Measurements from ENCODE around the gene HSPA1B.
A peak's percentile ranks its signal among the peaks of the same experiment; 100 is the strongest.
"Not testable (repeated sequence)": the region's sequence is repeated elsewhere in the genome, so short reads cannot be mapped to it uniquely, and the experiment has no call there.

Gene HSPA1B

GRCh38 chr6:31830886-31831335 lies 3.4 kb downstream of the HSPA1B start:
- no peaks in the 10 kb centered on the region for H3K9me3 Mint-ChIP-seq
- H3K4me3 Mint-ChIP-seq = peak overlapping the region; percentile 91
- H3K27me3 Mint-ChIP-seq = no peaks in the 10 kb centered on the region
- H3K27ac Mint-ChIP-seq = peak overlapping the region; percentile 80
- DNase-seq (ENCODE audit: low spot score in 2 of 2) = no peak
- H3K4me1 Mint-ChIP-seq = peaks cover 24% of the 10 kb centered on the region
- no peak for ATAC-seq (ENCODE audit: low read depth)
- no peaks in the 10 kb centered on the region for H3K36me3 Mint-ChIP-seq

- no peak for DNase-seq (ENCODE audit: low spot score in 2 of 2)
- no peaks in the 10 kb centered on the region for H3K9me3 Mint-ChIP-seq
- H3K4me3 Mint-ChIP-seq = peak overlapping the region; percentile 91
- peak overlapping the region; percentile 80 for H3K27ac Mint-ChIP-seq
- no peak for ATAC-seq (ENCODE audit: low read depth)
- no peaks in the 10 kb centered on the region for H3K36me3 Mint-ChIP-seq
- H3K27me3 Mint-ChIP-seq = no peaks in the 10 kb centered on the region
- H3K4me1 Mint-ChIP-seq = peaks cover 30% of the 10 kb centered on the region
These were observed 4.0 kb downstream of the HSPA1B start for GRCh38 chr6:31831350-31832215.

- Mint-ChIP-seq H3K27ac (peak overlapping the region; percentile 99), H3K9me3 (no peaks in the 10 kb centered on the region), H3K27me3 (no peaks in the 10 kb centered on the region), H3K36me3 (peaks cover 13% of the 10 kb centered on the region), H3K4me3 (peak overlapping the region; percentile 96), H3K4me1 (peaks cover 38% of the 10 kb centered on the region)
- ATAC-seq (ENCODE audit: low read depth) = peak; percentile 55
- DNase-seq (ENCODE audit: low spot score in 2 of 2) = peak; percentile 73 to 85
These were observed 7.1 kb downstream of the HSPA1B start for GRCh38 chr6:31834367-31835250.

GRCh38 chr6:31836047-31836473 lies 8.5 kb downstream of the HSPA1B start:
- Mint-ChIP-seq H3K27ac (peak overlapping the region; percentile 99), H3K4me1 (peaks cover 27% of the 10 kb centered on the region), H3K36me3 (peaks cover 13% of the 10 kb centered on the region), H3K9me3 (no peaks in the 10 kb centered on the region), H3K4me3 (peak overlapping the region; percentile 96), H3K27me3 (no peaks in the 10 kb centered on the region)
- no peak for ATAC-seq (ENCODE audit: low read depth)
- no peak for DNase-seq (ENCODE audit: low spot score in 2 of 2)

GRCh38 chr6:31836474-31837368 lies 9.2 kb downstream of the HSPA1B start:
- ATAC-seq (ENCODE audit: low read depth) (no peak), DNase-seq (ENCODE audit: low spot score in 2 of 2) (no peak)
- H3K27me3 Mint-ChIP-seq = no peaks in the 10 kb centered on the region

GRCh38 chr6:31837369-31838113 lies 10.0 kb downstream of the HSPA1B start:
- ATAC-seq (ENCODE audit: low read depth) = no peak
- Mint-ChIP-seq H3K9me3 (no peaks in the 10 kb centered on the region), H3K27ac (peak overlapping the region; percentile 99), H3K27me3 (no peaks in the 10 kb centered on the region), H3K36me3 (peaks cover 15% of the 10 kb centered on the region), H3K4me3 (peak overlapping the region; percentile 96), H3K4me1 (peaks cover 27% of the 10 kb centered on the region)
- no peak for DNase-seq (ENCODE audit: low spot score in 2 of 2)

More at GRCh38 chr6:31836474-31837368, 9.2 kb downstream of the HSPA1B start:
- no peaks in the 10 kb centered on the region for H3K9me3 Mint-ChIP-seq
- peak overlapping the region; percentile 99 for H3K27ac Mint-ChIP-seq
- H3K4me3 Mint-ChIP-seq = peak overlapping the region; percentile 96
- H3K4me1 Mint-ChIP-seq = peaks cover 27% of the 10 kb centered on the region
- H3K36me3 Mint-ChIP-seq = peaks cover 15% of the 10 kb centered on the region

- DNase-seq (ENCODE audit: low spot score in 2 of 2); H3K27me3 Mint-ChIP-seq; ATAC-seq (ENCODE audit: low read depth); H3K9me3 Mint-ChIP-seq: not testable (repeated sequence)
- Mint-ChIP-seq H3K4me1 (peaks cover 24% of the 10 kb centered on the region), H3K27ac (peak overlapping the region; percentile 99), H3K4me3 (peak overlapping the region; percentile 96), H3K36me3 (peaks cover 15% of the 10 kb centered on the region)
These were observed 10.6 kb downstream of the HSPA1B start for GRCh38 chr6:31838114-31838553.

GRCh38 chr6:31838968-31839367 lies 11.4 kb downstream of the HSPA1B start:
- no peak overlapping the region for H3K27ac Mint-ChIP-seq
- peaks cover 24% of the 10 kb centered on the region for H3K4me1 Mint-ChIP-seq
- no peak overlapping the region for H3K4me3 Mint-ChIP-seq
- H3K36me3 Mint-ChIP-seq = peaks cover 15% of the 10 kb centered on the region
- no peaks in the 10 kb centered on the region for H3K27me3 Mint-ChIP-seq
- no peaks in the 10 kb centered on the region for H3K9me3 Mint-ChIP-seq
- no peak for ATAC-seq (ENCODE audit: low read depth)
- DNase-seq (ENCODE audit: low spot score in 2 of 2) = no peak

- H3K27me3 Mint-ChIP-seq; ATAC-seq (ENCODE audit: low read depth); H3K9me3 Mint-ChIP-seq; H3K27ac Mint-ChIP-seq; H3K4me3 Mint-ChIP-seq; DNase-seq (ENCODE audit: low spot score in 2 of 2): not testable (repeated sequence)
- Mint-ChIP-seq H3K4me1 (peaks cover 24% of the 10 kb centered on the region), H3K36me3 (peaks cover 15% of the 10 kb centered on the region)
These were observed 12.2 kb downstream of the HSPA1B start for GRCh38 chr6:31839779-31840126.

- Mint-ChIP-seq H3K27ac (no peak overlapping the region), H3K4me1 (peaks cover 8% of the 10 kb centered on the region), H3K36me3 (peaks cover 15% of the 10 kb centered on the region), H3K27me3 (no peaks in the 10 kb centered on the region), H3K4me3 (no peak overlapping the region), H3K9me3 (no peaks in the 10 kb centered on the region)
- ATAC-seq (ENCODE audit: low read depth) (no peak), DNase-seq (ENCODE audit: low spot score in 2 of 2) (no peak)
These were observed 14.5 kb downstream of the HSPA1B start for GRCh38 chr6:31842053-31842452.

- no peaks in the 10 kb centered on the region for H3K27me3 Mint-ChIP-seq
- DNase-seq (ENCODE audit: low spot score in 2 of 2) (no peak), ATAC-seq (ENCODE audit: low read depth) (no peak)
- H3K4me1 Mint-ChIP-seq = no peaks in the 10 kb centered on the region
- no peaks in the 10 kb centered on the region for H3K9me3 Mint-ChIP-seq
- H3K27ac Mint-ChIP-seq = no peak overlapping the region
- H3K36me3 Mint-ChIP-seq = peaks cover 5% of the 10 kb centered on the region
- H3K4me3 Mint-ChIP-seq = no peak overlapping the region
These were observed 17.0 kb downstream of the HSPA1B start for GRCh38 chr6:31844507-31844906.

- ATAC-seq (ENCODE audit: low read depth) = no peak
- H3K27me3 Mint-ChIP-seq = no peaks in the 10 kb centered on the region
- H3K27ac Mint-ChIP-seq = no peak overlapping the region
- no peaks in the 10 kb centered on the region for H3K9me3 Mint-ChIP-seq
- H3K4me1 Mint-ChIP-seq = no peaks in the 10 kb centered on the region
- H3K36me3 Mint-ChIP-seq = peaks cover 3% of the 10 kb centered on the region
- H3K4me3 Mint-ChIP-seq = no peak overlapping the region
- no peak for DNase-seq (ENCODE audit: low spot score in 2 of 2)
These were observed 19.9 kb downstream of the HSPA1B start for GRCh38 chr6:31847276-31847978.
